IMR-90 (cell line): Measurements from ENCODE around the gene ZDHHC3.

Experiments used
- BHLHE40 ChIP-seq: fragments of 150-350 bp; IDR thresholded peaks from 2 replicates; pipeline ENCODE4 v1.6.1; 2016; ENCODE audit warnings: mild to moderate bottlenecking, low read depth, low read length
- CEBPB ChIP-seq: IDR thresholded peaks from 2 replicates; pipeline ENCODE4 v1.6.1; 2012; ENCODE audit warnings: low read depth, low read length, improper control_type of control experiment
- CHD1 ChIP-seq: IDR thresholded peaks from 2 replicates; pipeline ENCODE4 v1.6.1; 2012; ENCODE audit warnings: low read depth, low read length, improper control_type of control experiment
- CTCF ChIP-seq: conservative IDR thresholded peaks from 2 replicates; pipeline ENCODE4 v1.5.1; 2012; ENCODE audit warnings: mild to moderate bottlenecking, low read depth, low read length, improper control_type of control experiment
- FOS ChIP-seq: fragments of 150-350 bp; IDR thresholded peaks from 2 replicates; pipeline ENCODE4 v1.6.1; 2016; ENCODE audit warnings: low read depth, low read length
- MAZ ChIP-seq: IDR thresholded peaks from 2 replicates; pipeline ENCODE4 v1.6.1; 2012; ENCODE audit warnings: low read depth, mild to moderate bottlenecking, low read length, improper control_type of control experiment, moderate library complexity, borderline replicate concordance
- MXI1 ChIP-seq: IDR thresholded peaks from 2 replicates; pipeline ENCODE4 v1.6.1; 2012; ENCODE audit warnings: low read depth, mild to moderate bottlenecking, low read length, moderate library complexity, borderline replicate concordance
- POLR2A ChIP-seq: IDR thresholded peaks from 2 replicates; pipeline ENCODE4 v1.6.1; 2012; ENCODE audit warnings: mild to moderate bottlenecking, low read depth, low read length
- RFX5 ChIP-seq: IDR thresholded peaks from 2 replicates; pipeline ENCODE4 v1.8.0; 2012; ENCODE audit warnings: low read depth, mild to moderate bottlenecking, low read length, moderate library complexity
- SMC3 ChIP-seq: fragments of 150-350 bp; IDR thresholded peaks from 2 replicates; pipeline ENCODE4 v1.6.1; 2016; ENCODE audit warnings: low read depth, mild to moderate bottlenecking, antibody characterized with exemption, low read length, moderate library complexity
- TF ChIP-seq, protein P1 (sequence below): fragments of 150-350 bp; IDR thresholded peaks from 2 replicates; pipeline ENCODE4 v1.6.1; 2017; ENCODE audit warnings: mild to moderate bottlenecking, antibody characterized with exemption, low read length, low read depth

GRCh38 chr3:44892689-44893088, 83.3 kb downstream of the ZDHHC3 start:
- TF ChIP-seq CTCF (no peak), MXI1 (no peak), BHLHE40 (no peak), CHD1 (no peak), CEBPB (peak; percentile 70), SMC3 (no peak), FOS (peak; percentile 31; the same call in 1 of the 2 replicates), RFX5 (no peak), POLR2A (no peak), MAZ (no peak)
- TF ChIP-seq, protein P1, sequence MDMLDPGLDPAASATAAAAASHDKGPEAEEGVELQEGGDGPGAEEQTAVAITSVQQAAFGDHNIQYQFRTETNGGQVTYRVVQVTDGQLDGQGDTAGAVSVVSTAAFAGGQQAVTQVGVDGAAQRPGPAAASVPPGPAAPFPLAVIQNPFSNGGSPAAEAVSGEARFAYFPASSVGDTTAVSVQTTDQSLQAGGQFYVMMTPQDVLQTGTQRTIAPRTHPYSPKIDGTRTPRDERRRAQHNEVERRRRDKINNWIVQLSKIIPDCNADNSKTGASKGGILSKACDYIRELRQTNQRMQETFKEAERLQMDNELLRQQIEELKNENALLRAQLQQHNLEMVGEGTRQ = no peak
